C1 segment of cervical spinal cord (tissue), 14 donors: Measurements from ENCODE around the gene XDH.

ENCODE experiments used
- DNase-seq, 14 donors: peaks; one replicate each; lab custom pipeline; 2025; lab: John Stamatoyannopoulos, UW

Gene XDH

GRCh38 chr2:31414601-31415241 lies at the start of gene XDH:
TSS of gene XDH (minus strand) at chr2:31414742. CDS start at chr2:31414666, 76 bp downstream.
- DNase-seq, result no peak

- no peak for DNase-seq
Observed at GRCh38 chr2:31457651-31458050, 43.1 kb upstream of the XDH start.

- DNase-seq, result no peak
Observed at GRCh38 chr2:31446848-31447247, 32.3 kb upstream of the XDH start.

GRCh38 chr2:31442376-31442775 lies 27.8 kb upstream of the XDH start:
- DNase-seq, result no peak

GRCh38 chr2:31440764-31441163 lies 26.2 kb upstream of the XDH start:
- DNase-seq, result no peak

GRCh38 chr2:31434911-31435310 lies 20.4 kb upstream of the XDH start:
- DNase-seq, result no peak

- DNase-seq, result no peak
Observed at GRCh38 chr2:31433541-31433940, 19.0 kb upstream of the XDH start.

- DNase-seq, result no peak
Observed at GRCh38 chr2:31430439-31431165, 16.1 kb upstream of the XDH start.

- DNase-seq, result no peak
Observed at GRCh38 chr2:31429759-31430438, 15.4 kb upstream of the XDH start.

- DNase-seq, result no peak
Observed at GRCh38 chr2:31429040-31429439, 14.5 kb upstream of the XDH start.

- no peak for DNase-seq
Observed at GRCh38 chr2:31428001-31428418, 13.5 kb upstream of the XDH start.

- no peak for DNase-seq
Observed at GRCh38 chr2:31426096-31426495, 11.6 kb upstream of the XDH start.

GRCh38 chr2:31421634-31422033 lies 7.1 kb upstream of the XDH start:
- DNase-seq, result no peak

- no peak for DNase-seq
Observed at GRCh38 chr2:31420936-31421335, 6.4 kb upstream of the XDH start.

GRCh38 chr2:31419386-31419785 lies 4.8 kb upstream of the XDH start:
- no peak for DNase-seq

GRCh38 chr2:31415421-31415820 lies 879 bp upstream of the XDH start:
- no peak for DNase-seq

GRCh38 chr2:31413862-31414550 lies 536 bp downstream of the XDH start:
- DNase-seq, result no peak

- no peak for DNase-seq
Observed at GRCh38 chr2:31413025-31413424, 1.5 kb downstream of the XDH start.

GRCh38 chr2:31411771-31412170 lies 2.8 kb downstream of the XDH start:
- DNase-seq, result no peak

- no peak for DNase-seq
Observed at GRCh38 chr2:31406593-31407385, 7.8 kb downstream of the XDH start.

GRCh38 chr2:31404827-31405226 lies 9.7 kb downstream of the XDH start:
- no peak for DNase-seq
